ENCODE measurements around the gene STPG3. TPM values are rescaled to one million over a fixed set of nuclear protein-coding genes. Genes with fewer than 3 reads are reported as not detected.
"Not testable (repeated sequence)": the region's sequence is repeated elsewhere in the genome, so short reads cannot be mapped to it uniquely, and the experiment has no call there.

Gene STPG3
- total RNA-seq, 2 donors from 2014 or later: 0.59 TPM; not detected in 1

- DNase-seq (no peak), ATAC-seq (no peak)
- intact Hi-C loops (cut with DNase I): loop anchor here in 1 of 2 donors (5.0 kb wide), 1 partner anchor 109 kb away; no protein-coding TSS in a partner anchor
Measured at GRCh38 chr9:137230705-137231371, 20.2 kb upstream of the STPG3 start, which contains the start of gene SLC34A3. Gene SLC34A3 (plus strand): TSS chr9:137230901. CDS start chr9:137231703, 802 bp downstream.

GRCh38 chr9:137231372-137232039, 19.6 kb upstream of the STPG3 start:
- intact Hi-C loops (cut with DNase I): loop anchor here in 1 of 2 donors (5.0 kb wide), 1 partner anchor 109 kb away; no protein-coding TSS in a partner anchor
- ATAC-seq (no peak), DNase-seq (no peak)

- ATAC-seq (no peak), DNase-seq (no peak)
- intact Hi-C loops (cut with DNase I): loop anchor here in 1 of 2 donors (5.0 kb wide), 1 partner anchor 110 kb away; no protein-coding TSS in a partner anchor
Measured at GRCh38 chr9:137232101-137232500, 19.0 kb upstream of the STPG3 start.

- no peak for ATAC-seq
- no peak for DNase-seq
- intact Hi-C loops (cut with DNase I): loop anchor here in 1 of 2 donors (5.0 kb wide), 1 partner anchor 110 kb away; no protein-coding TSS in a partner anchor
Measured at GRCh38 chr9:137232510-137232909, 18.6 kb upstream of the STPG3 start.

GRCh38 chr9:137233143-137233980, 17.7 kb upstream of the STPG3 start:
- DNase-seq (no peak), ATAC-seq (no peak)
- intact Hi-C loops (cut with DNase I): loop anchor here in 1 of 2 donors (5.0 kb wide), 1 partner anchor 111 kb away; no protein-coding TSS in a partner anchor

- intact Hi-C loops (cut with DNase I): loop anchor here in 1 of 2 donors (5.0 kb wide), 1 partner anchor 112 kb away; no protein-coding TSS in a partner anchor
- no peak for ATAC-seq
- DNase-seq: no peak
Measured at GRCh38 chr9:137234055-137234697, 16.9 kb upstream of the STPG3 start.

GRCh38 chr9:137234758-137235423, 16.2 kb upstream of the STPG3 start:
- DNase-seq (no peak), ATAC-seq (no peak)
- intact Hi-C loops (cut with DNase I): loop anchor here in 1 of 2 donors (5.0 kb wide), 1 partner anchor 113 kb away; no protein-coding TSS in a partner anchor

- ATAC-seq (no peak), DNase-seq (no peak)
- intact Hi-C loops (cut with DNase I): no loop called here
Measured at GRCh38 chr9:137235424-137236237, 15.5 kb upstream of the STPG3 start.

- peak; percentile 91 for DNase-seq
- ATAC-seq: peak; percentile 28 to 36
- intact Hi-C loops (cut with DNase I): no loop called here
Measured at GRCh38 chr9:137236238-137236935, 14.7 kb upstream of the STPG3 start.

- DNase-seq: no peak
- intact Hi-C loops (cut with DNase I): no loop called here
- no peak for ATAC-seq
Measured at GRCh38 chr9:137236936-137237421, 14.1 kb upstream of the STPG3 start.

- intact Hi-C loops (cut with DNase I): no loop called here
- DNase-seq: no peak
- ATAC-seq: no peak
Measured at GRCh38 chr9:137237759-137238726, 13.0 kb upstream of the STPG3 start.

- DNase-seq; intact Hi-C loops (cut with DNase I); ATAC-seq: not testable (repeated sequence)
Measured at GRCh38 chr9:137239541-137240200, 11.4 kb upstream of the STPG3 start.

- ATAC-seq: peak; percentile 55 to 59
- peak; percentile 85 for DNase-seq
- intact Hi-C loops (cut with DNase I): no loop called here
Measured at GRCh38 chr9:137240318-137240840, 10.7 kb upstream of the STPG3 start.

GRCh38 chr9:137240841-137241489, 10.1 kb upstream of the STPG3 start, which contains the start of gene TUBB4B:
Gene TUBB4B (plus strand): TSS chr9:137241287. CDS start chr9:137241361, 74 bp downstream.
- peak; percentile 88 to 89 for ATAC-seq
- DNase-seq: peak; percentile 99
- intact Hi-C loops (cut with DNase I): no loop called here
